Loucy (cell line): Measurements from ENCODE around the gene ERC1.

Experiments used
- H2AFZ ChIP-seq: fragments of 200-600 bp; sonication (generic); 2 replicates; pipeline ENCODE4 v1.6.0; 2016; ENCODE audit warnings: antibody characterized with exemption, mild to moderate bottlenecking, low read length, moderate library complexity
- H3F3A ChIP-seq: fragments of 200-600 bp; 2 replicates; pipeline ENCODE4 v1.6.0; 2016; ENCODE audit warnings: antibody characterized with exemption, low read depth, mild to moderate bottlenecking
- H3K27me3 ChIP-seq: fragments of 200-600 bp; sonication (generic); 2 replicates; pipeline ENCODE4 v1.6.1; 2014; ENCODE audit warnings: low read length, mild to moderate bottlenecking; ENCODE audit not compliant: insufficient read depth, poor library complexity, severe bottlenecking
- H3K36me3 ChIP-seq: fragments of 200-600 bp; sonication (generic); 2 replicates; pipeline ENCODE4 v1.6.1; 2016; ENCODE audit warnings: low read length; ENCODE audit not compliant: insufficient read depth
- H3K4me1 ChIP-seq: fragments of 200-600 bp; sonication (generic); 2 replicates; pipeline ENCODE4 v1.5.1; 2014; ENCODE audit warnings: low read length, mild to moderate bottlenecking; ENCODE audit not compliant: insufficient read depth, poor library complexity, severe bottlenecking
- H3K4me2 ChIP-seq: fragments of 200-600 bp; sonication (generic); 2 replicates; pipeline ENCODE4 v1.6.0; 2014; ENCODE audit warnings: antibody characterized with exemption, low read length, low read depth, mild to moderate bottlenecking; ENCODE audit not compliant: poor library complexity, severe bottlenecking
- H3K4me3 ChIP-seq: fragments of 200-600 bp; sonication (generic); 2 replicates; pipeline ENCODE4 v1.5.1; 2014; ENCODE audit warnings: low read length, mild to moderate bottlenecking, mixed read lengths; ENCODE audit not compliant: poor library complexity, severe bottlenecking
- H3K79me2 ChIP-seq: fragments of 200-600 bp; sonication (generic); 2 replicates; pipeline ENCODE4 v1.6.1; 2014; ENCODE audit warnings: low read length; ENCODE audit not compliant: insufficient read depth
- H3K9ac ChIP-seq: fragments of 200-600 bp; sonication (generic); 2 replicates; pipeline ENCODE4 v1.6.0; 2014; ENCODE audit warnings: mild to moderate bottlenecking, low read depth, low read length, moderate library complexity; ENCODE audit not compliant: poor library complexity, severe bottlenecking
- H3K9me2 ChIP-seq: fragments of 200-600 bp; sonication (generic); replicated peaks from 2 replicates; pipeline ENCODE4 v1.6.1; 2016; ENCODE audit warnings: low read depth, low read length, mixed read lengths
- H3K9me3 ChIP-seq: fragments of 200-600 bp; sonication (generic); 2 replicates; pipeline ENCODE4 v1.6.1; 2014; ENCODE audit warnings: mild to moderate bottlenecking, antibody characterized with exemption, low read length, low read depth; ENCODE audit not compliant: insufficient read depth
- H4K20me1 ChIP-seq: fragments of 200-600 bp; sonication (generic); 2 replicates; pipeline ENCODE4 v1.6.0; 2014; ENCODE audit warnings: antibody characterized with exemption, low read length, mild to moderate bottlenecking; ENCODE audit not compliant: insufficient read depth, poor library complexity, severe bottlenecking
- EZH2phosphoT487 ChIP-seq: fragments of 200-600 bp; IDR thresholded peaks from 2 replicates; pipeline ENCODE4 v1.6.1; 2018; ENCODE audit warnings: antibody characterized with exemption, mild to moderate bottlenecking, moderate library complexity, borderline replicate concordance
- TF ChIP-seq, protein P1 (sequence below): fragments of 200-600 bp; sonication (generic); conservative IDR thresholded peaks from 2 replicates; pipeline ENCODE4 v1.5.1; 2014; ENCODE audit warnings: mild to moderate bottlenecking, antibody characterized with exemption, low read length

ERC1 gene

DNA sequence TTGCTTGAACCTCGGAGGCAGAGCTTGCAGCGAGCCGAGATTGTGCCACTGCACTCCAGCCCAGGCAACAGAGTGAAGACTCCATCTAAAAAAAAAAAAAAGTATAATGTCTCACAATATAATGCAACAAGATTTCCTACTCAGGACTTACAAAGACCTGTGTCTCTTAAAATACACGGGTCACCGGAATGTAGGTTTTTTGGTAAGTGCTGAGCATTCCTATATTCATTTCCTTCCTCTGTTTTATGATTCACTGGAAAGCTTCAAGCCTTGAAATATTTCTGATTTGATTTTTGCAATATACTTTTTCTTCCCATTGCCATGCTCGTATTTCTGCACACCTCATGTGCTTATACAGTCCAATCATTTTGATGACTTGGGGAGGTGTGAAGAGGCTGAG lies 357.6 kb downstream of the ERC1 start:
- Histone ChIP-seq H3K9me2 (no peaks in the 10 kb centered on the region), H3K79me2 (no peaks in the 10 kb centered on the region), H4K20me1 (no peaks in the 10 kb centered on the region), H3K9me3 (no peaks in the 10 kb centered on the region), H2AFZ (no peak overlapping the region), H3K4me2 (no peak overlapping the region), H3K4me3 (no peak overlapping the region), H3K27me3 (no peaks in the 10 kb centered on the region), H3K36me3 (no peaks in the 10 kb centered on the region), H3F3A (no peaks in the 10 kb centered on the region), H3K4me1 (no peaks in the 10 kb centered on the region), H3K9ac (no peak overlapping the region)
- TF ChIP-seq, protein P1, sequence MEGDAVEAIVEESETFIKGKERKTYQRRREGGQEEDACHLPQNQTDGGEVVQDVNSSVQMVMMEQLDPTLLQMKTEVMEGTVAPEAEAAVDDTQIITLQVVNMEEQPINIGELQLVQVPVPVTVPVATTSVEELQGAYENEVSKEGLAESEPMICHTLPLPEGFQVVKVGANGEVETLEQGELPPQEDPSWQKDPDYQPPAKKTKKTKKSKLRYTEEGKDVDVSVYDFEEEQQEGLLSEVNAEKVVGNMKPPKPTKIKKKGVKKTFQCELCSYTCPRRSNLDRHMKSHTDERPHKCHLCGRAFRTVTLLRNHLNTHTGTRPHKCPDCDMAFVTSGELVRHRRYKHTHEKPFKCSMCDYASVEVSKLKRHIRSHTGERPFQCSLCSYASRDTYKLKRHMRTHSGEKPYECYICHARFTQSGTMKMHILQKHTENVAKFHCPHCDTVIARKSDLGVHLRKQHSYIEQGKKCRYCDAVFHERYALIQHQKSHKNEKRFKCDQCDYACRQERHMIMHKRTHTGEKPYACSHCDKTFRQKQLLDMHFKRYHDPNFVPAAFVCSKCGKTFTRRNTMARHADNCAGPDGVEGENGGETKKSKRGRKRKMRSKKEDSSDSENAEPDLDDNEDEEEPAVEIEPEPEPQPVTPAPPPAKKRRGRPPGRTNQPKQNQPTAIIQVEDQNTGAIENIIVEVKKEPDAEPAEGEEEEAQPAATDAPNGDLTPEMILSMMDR = no peak
- TF ChIP-seq EZH2phosphoT487 = no peak

GRCh38 chr12:1350055-1350933 lies 359.3 kb downstream of the ERC1 start:
- Histone ChIP-seq H3K9me3 (no peaks in the 10 kb centered on the region), H4K20me1 (no peaks in the 10 kb centered on the region), H3K4me3 (no peak overlapping the region), H3K27me3 (no peaks in the 10 kb centered on the region), H3K4me1 (no peaks in the 10 kb centered on the region), H3K36me3 (no peaks in the 10 kb centered on the region), H3K9me2 (no peaks in the 10 kb centered on the region), H3K4me2 (no peak overlapping the region), H3K79me2 (no peaks in the 10 kb centered on the region), H3K9ac (no peak overlapping the region), H2AFZ (no peak overlapping the region), H3F3A (no peaks in the 10 kb centered on the region)
- no peak for TF ChIP-seq EZH2phosphoT487

- no peaks in the 10 kb centered on the region for H3K27me3 ChIP-seq
Observed at GRCh38 chr12:1350934-1351240, 359.9 kb downstream of the ERC1 start.

More at GRCh38 chr12:1350934-1351240, 359.9 kb downstream of the ERC1 start:
- Histone ChIP-seq H3K36me3 (no peaks in the 10 kb centered on the region), H3F3A (no peaks in the 10 kb centered on the region), H3K9me3 (no peaks in the 10 kb centered on the region), H3K9ac (no peak overlapping the region), H3K9me2 (no peaks in the 10 kb centered on the region), H2AFZ (no peak overlapping the region), H4K20me1 (no peaks in the 10 kb centered on the region), H3K79me2 (no peaks in the 10 kb centered on the region), H3K4me2 (no peak overlapping the region), H3K4me3 (no peak overlapping the region), H3K4me1 (no peaks in the 10 kb centered on the region)
- TF ChIP-seq EZH2phosphoT487 = no peak
- TF ChIP-seq, protein P1 = no peak
